LNCAP (cell line): Measurements from ENCODE around the gene TRH.

Experiments
- TF ChIP-seq, protein P1 (sequence below): fragments of 450-650 bp; IDR thresholded peaks from 2 replicates; pipeline ENCODE4 v1.5.1; 2017; ENCODE audit warnings: mild to moderate bottlenecking

The TRH gene

DNA sequence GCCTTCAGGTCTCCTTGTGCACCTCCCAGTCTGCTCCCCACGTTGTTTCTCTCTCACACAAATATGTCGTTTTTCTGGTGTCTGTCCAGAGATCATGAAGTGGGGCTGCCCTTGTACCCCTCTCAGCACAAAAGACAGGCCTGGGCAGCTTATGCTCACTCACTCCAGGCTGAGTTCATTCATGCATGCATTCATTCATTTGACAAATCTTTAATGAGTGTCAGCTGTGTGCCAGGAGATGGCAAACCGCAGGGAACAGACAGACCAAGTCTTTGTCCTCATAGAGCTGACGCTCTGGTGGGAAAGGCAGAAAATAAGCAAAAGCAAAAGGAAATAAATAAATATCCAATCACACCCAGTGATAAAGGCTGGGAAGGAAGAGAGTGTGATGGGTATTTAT lies 7.6 kb upstream of the TRH start:
- TF ChIP-seq, protein P1, sequence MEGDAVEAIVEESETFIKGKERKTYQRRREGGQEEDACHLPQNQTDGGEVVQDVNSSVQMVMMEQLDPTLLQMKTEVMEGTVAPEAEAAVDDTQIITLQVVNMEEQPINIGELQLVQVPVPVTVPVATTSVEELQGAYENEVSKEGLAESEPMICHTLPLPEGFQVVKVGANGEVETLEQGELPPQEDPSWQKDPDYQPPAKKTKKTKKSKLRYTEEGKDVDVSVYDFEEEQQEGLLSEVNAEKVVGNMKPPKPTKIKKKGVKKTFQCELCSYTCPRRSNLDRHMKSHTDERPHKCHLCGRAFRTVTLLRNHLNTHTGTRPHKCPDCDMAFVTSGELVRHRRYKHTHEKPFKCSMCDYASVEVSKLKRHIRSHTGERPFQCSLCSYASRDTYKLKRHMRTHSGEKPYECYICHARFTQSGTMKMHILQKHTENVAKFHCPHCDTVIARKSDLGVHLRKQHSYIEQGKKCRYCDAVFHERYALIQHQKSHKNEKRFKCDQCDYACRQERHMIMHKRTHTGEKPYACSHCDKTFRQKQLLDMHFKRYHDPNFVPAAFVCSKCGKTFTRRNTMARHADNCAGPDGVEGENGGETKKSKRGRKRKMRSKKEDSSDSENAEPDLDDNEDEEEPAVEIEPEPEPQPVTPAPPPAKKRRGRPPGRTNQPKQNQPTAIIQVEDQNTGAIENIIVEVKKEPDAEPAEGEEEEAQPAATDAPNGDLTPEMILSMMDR: no peak

GRCh38 chr3:129967761-129968160 lies 6.8 kb upstream of the TRH start:
- TF ChIP-seq, protein P1: no peak

DNA sequence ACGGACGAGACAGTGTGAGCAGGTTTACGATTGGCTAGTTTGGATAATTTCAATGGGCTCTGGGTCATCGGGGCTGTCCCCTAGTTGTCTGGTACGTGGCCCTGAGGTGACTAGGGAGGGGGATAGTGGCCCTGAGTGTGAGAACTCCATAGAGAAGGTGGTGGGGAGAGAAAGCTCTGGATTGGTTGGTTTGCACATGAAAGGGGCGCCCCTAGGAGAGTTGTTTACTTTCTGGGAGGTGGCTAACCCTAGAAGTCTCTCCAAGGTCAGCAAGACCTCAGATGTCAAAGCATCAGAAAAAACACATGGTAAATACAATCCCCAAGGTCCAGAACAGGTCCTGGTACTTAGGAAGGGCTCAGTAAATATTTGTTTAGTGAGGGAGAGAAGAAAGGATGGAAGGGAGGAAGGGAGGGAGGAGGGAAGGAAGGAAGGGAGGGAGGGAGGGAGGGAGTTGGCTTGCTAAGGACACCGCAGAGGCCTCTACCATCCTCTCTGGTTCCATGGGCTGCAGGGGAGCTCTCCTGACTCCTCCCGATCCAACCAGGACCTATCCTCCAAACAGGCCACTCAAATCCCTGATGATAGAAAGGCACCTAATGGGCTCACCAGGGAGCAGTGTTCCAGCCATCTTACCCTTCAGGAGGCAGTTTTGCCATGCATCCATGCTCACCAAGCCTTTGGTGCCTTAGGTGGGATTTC lies 3.0 kb upstream of the TRH start:
- TF ChIP-seq, protein P1: no peak

GRCh38 chr3:129972301-129972700 lies 2.2 kb upstream of the TRH start:
- TF ChIP-seq, protein P1: no peak

- TF ChIP-seq, protein P1: no peak
These were observed 512 bp upstream of the TRH start for GRCh38 chr3:129973853-129974563.

DNA sequence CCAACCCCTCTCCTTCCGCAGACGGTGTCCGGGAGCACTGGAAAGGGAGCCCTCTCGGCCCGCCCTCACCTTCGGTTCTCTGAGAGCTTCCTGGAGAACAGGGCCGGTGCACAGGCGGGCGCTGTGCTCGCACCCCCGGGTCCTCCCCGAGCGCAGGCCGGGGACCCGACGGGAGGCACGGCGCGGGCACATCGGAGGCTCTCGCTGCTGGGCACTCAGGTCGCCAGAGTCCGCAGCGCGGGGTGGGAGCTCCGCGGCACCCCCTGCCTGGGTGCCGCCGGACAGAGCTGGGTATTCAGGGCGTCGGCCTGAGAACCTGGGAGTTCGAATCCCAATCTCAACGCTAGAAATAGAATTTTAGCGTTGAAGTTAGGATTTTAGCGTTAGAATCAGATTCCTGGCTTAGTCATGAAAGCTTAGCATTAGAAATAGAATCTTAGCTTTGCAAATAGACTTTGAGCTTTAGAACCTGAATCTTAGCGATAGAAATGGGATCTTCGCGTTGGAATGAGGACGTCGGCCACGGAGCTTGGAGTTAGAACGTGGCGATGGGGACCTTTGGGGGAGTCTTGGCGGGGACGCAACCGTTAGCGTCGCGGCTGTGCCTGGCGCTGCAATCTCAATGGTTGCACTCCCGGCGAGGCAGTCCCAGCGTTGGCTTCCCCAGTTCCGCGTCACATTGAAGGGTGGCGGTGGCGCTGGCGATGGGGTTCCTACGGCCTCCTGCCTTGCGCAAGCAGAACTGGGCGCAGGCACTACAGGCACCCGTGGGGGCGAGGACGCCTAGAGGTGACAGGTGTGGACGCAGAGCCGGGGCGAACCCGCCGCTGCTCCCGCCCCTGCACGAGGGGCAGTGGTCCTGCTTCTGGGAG lies 549 bp downstream of the TRH start:
- TF ChIP-seq, protein P1: no peak

GRCh38 chr3:129975705-129976048 lies 1.2 kb downstream of the TRH start:
- TF ChIP-seq, protein P1: no peak
